Activated gamma-delta T cell (primary cell): ENCODE results near the gene NOS3.

Source experiments
- DNase-seq: peaks from one replicate; lab custom pipeline; 2025; lab: John Stamatoyannopoulos, UW

Gene NOS3

GRCh38 chr7:151059367-151060112 lies 68.7 kb downstream of the NOS3 start, which contains the start of gene SLC4A2:
Gene SLC4A2, plus strand, starts transcription at chr7:151059589. Its CDS starts 2,399 bp downstream, at chr7:151061988.
- DNase-seq = peak; percentile 62

GRCh38 chr7:151060113-151060415 lies 69.2 kb downstream of the NOS3 start:
- no peak for DNase-seq

GRCh38 chr7:151060416-151061212 lies 69.8 kb downstream of the NOS3 start:
- no peak for DNase-seq

GRCh38 chr7:151061213-151062110 lies 70.6 kb downstream of the NOS3 start:
- no peak for DNase-seq

GRCh38 chr7:151062111-151062398 lies 71.2 kb downstream of the NOS3 start:
- DNase-seq = no peak

- no peak for DNase-seq
Observed at GRCh38 chr7:151062399-151063211, 71.8 kb downstream of the NOS3 start.

- DNase-seq = no peak
Observed at GRCh38 chr7:151063212-151063561, 72.4 kb downstream of the NOS3 start.
